ENCODE data around the gene SLC37A1.

GRCh38 chr21:42627527-42628289 is 114.1 kb downstream of the SLC37A1 start:
- TF ChIP-seq, protein P1, sequence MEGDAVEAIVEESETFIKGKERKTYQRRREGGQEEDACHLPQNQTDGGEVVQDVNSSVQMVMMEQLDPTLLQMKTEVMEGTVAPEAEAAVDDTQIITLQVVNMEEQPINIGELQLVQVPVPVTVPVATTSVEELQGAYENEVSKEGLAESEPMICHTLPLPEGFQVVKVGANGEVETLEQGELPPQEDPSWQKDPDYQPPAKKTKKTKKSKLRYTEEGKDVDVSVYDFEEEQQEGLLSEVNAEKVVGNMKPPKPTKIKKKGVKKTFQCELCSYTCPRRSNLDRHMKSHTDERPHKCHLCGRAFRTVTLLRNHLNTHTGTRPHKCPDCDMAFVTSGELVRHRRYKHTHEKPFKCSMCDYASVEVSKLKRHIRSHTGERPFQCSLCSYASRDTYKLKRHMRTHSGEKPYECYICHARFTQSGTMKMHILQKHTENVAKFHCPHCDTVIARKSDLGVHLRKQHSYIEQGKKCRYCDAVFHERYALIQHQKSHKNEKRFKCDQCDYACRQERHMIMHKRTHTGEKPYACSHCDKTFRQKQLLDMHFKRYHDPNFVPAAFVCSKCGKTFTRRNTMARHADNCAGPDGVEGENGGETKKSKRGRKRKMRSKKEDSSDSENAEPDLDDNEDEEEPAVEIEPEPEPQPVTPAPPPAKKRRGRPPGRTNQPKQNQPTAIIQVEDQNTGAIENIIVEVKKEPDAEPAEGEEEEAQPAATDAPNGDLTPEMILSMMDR (IDR thresholded peaks at IDR 0.05; ENCODE audit: borderline replicate concordance, extremely low read depth, low read length, poor library complexity, severe bottlenecking), result no peak
- TF ChIP-seq EZH2 (IDR thresholded peaks at IDR 0.05; ENCODE audit: borderline replicate concordance, low read depth, low read length, severe bottlenecking), result no peak
